CD14-positive monocyte (primary cell): ENCODE data around the gene TMEM187. TPM values are rescaled to one million over a fixed set of nuclear protein-coding genes. Genes with fewer than 3 reads are reported as not detected.
A peak's percentile ranks its signal among the peaks of the same experiment; 100 is the strongest.

Source experiments
- DNase-seq, 3 donors: peaks; one replicate each; pipeline ENCODE4 v3.0.0-alpha.2; 2011 to 2022
- H2AFZ ChIP-seq: 2 replicates; pipeline ENCODE4 v1.6.0; 2012; ENCODE audit warnings: mild to moderate bottlenecking, low read depth, low read length, inconsistent platforms; ENCODE audit not compliant: insufficient read depth, poor library complexity, severe bottlenecking
- H3K27ac ChIP-seq, 2 donors: 1 replicate in 1 of 2; 2 replicates in 1 of 2; pipeline ENCODE4 v1.5.1; 2012 to 2013; ENCODE audit warnings: low read length in 2 of 2, control low read depth in 1 of 2, inconsistent platforms in 1 of 2, low read depth in 1 of 2, mild to moderate bottlenecking in 1 of 2
- H3K27me3 ChIP-seq, 2 donors: one replicate each; pipeline versions ENCODE4 v1.6.0 to v1.6.1; 2011 to 2013; ENCODE audit warnings: low read length in 2 of 2; ENCODE audit not compliant: control insufficient read depth in 2 of 2, insufficient read depth in 2 of 2
- H3K36me3 ChIP-seq, 2 donors: replicated peaks in 1 of 2; 1 replicate in 1 of 2; 2 replicates in 1 of 2; pipeline versions ENCODE4 v1.5.1 to v1.6.1; 2012 to 2013; ENCODE audit warnings: low read length in 2 of 2, control low read depth in 1 of 2, inconsistent platforms in 1 of 2, mild to moderate bottlenecking in 1 of 2; ENCODE audit not compliant: insufficient read depth in 2 of 2, control insufficient read depth in 1 of 2
- H3K4me1 ChIP-seq, 2 donors: 1 replicate in 1 of 2; 2 replicates in 1 of 2; pipeline versions ENCODE4 v1.5.1 to v1.6.1; 2012 to 2013; ENCODE audit warnings: low read length in 2 of 2, control low read depth in 1 of 2, inconsistent platforms in 1 of 2, mild to moderate bottlenecking in 1 of 2, moderate library complexity in 1 of 2; ENCODE audit not compliant: insufficient read depth in 2 of 2, control insufficient read depth in 1 of 2
- H3K4me2 ChIP-seq: replicated peaks from 2 replicates; pipeline ENCODE3; 2012; ENCODE audit warnings: low read length, moderate library complexity, mild to moderate bottlenecking; ENCODE audit not compliant: poor library complexity, severe bottlenecking; ENCODE audit errors: extremely low read depth
- H3K4me3 ChIP-seq, 3 experiments: fragments of 200-600 bp in 1 of 3; sonication (generic) in 1 of 3; replicated peaks in 1 of 3; 1 replicate in 2 of 3; 2 replicates in 1 of 3; pipeline ENCODE4 v1.5.1; 2011 to 2013; ENCODE audit warnings: low read length in 3 of 3, mild to moderate bottlenecking in 3 of 3, control low read depth in 2 of 3, low read depth in 2 of 3, inconsistent platforms in 1 of 3, moderate library complexity in 1 of 3
- H3K79me2 ChIP-seq: 2 replicates; pipeline ENCODE4 v1.6.0; 2012; ENCODE audit warnings: mild to moderate bottlenecking, control low read depth, inconsistent platforms, low read length, moderate library complexity; ENCODE audit not compliant: insufficient read depth
- H3K9ac ChIP-seq: 2 replicates; pipeline ENCODE4 v1.6.0; 2017; ENCODE audit warnings: low read length, mild to moderate bottlenecking; ENCODE audit not compliant: insufficient read depth, poor library complexity, severe bottlenecking
- H3K9me3 ChIP-seq, 2 donors: replicated peaks in 1 of 2; 1 replicate in 1 of 2; 2 replicates in 1 of 2; pipeline versions ENCODE4 v1.5.1 to v1.6.1; 2012 to 2013; ENCODE audit warnings: low read length in 2 of 2, control low read depth in 1 of 2; ENCODE audit not compliant: control insufficient read depth in 1 of 2, insufficient read depth in 1 of 2
- H4K20me1 ChIP-seq: 2 replicates; pipeline ENCODE4 v1.6.0; 2012; ENCODE audit warnings: mild to moderate bottlenecking, low read length, control low read depth, moderate library complexity; ENCODE audit not compliant: insufficient read depth
- H3K27ac Mint-ChIP-seq, 7 donors: one replicate each; pipeline ENCODE4 v1.8.0; 2020; ENCODE audit warnings: mild to moderate bottlenecking in 7 of 7, mixed read lengths in 7 of 7, moderate library complexity in 6 of 7, inconsistent platforms in 2 of 7
- H3K27me3 Mint-ChIP-seq, 3 donors: one replicate each; pipeline ENCODE4 v1.8.0; 2021 to 2022; ENCODE audit warnings: low read depth in 3 of 3, mild to moderate bottlenecking in 3 of 3, mixed read lengths in 3 of 3, moderate library complexity in 3 of 3, inconsistent platforms in 1 of 3
- H3K36me3 Mint-ChIP-seq, 2 donors: one replicate each; pipeline ENCODE4 v1.8.0; 2020; ENCODE audit warnings: mixed read lengths in 2 of 2, inconsistent platforms in 1 of 2, mild to moderate bottlenecking in 1 of 2
- H3K4me1 Mint-ChIP-seq: one replicate; pipeline ENCODE4 v1.8.0; 2020; ENCODE audit warnings: mild to moderate bottlenecking, mixed read lengths
- H3K4me3 Mint-ChIP-seq, 2 donors: one replicate each; pipeline ENCODE4 v1.8.0; 2020; ENCODE audit warnings: mild to moderate bottlenecking in 2 of 2, mixed read lengths in 2 of 2, moderate library complexity in 1 of 2
- H3K9me3 Mint-ChIP-seq, 7 donors: one replicate each; pipeline ENCODE4 v1.8.0; 2020 to 2022; ENCODE audit warnings: mixed read lengths in 7 of 7, mild to moderate bottlenecking in 6 of 7, moderate library complexity in 6 of 7, inconsistent platforms in 2 of 7
- WGBS: methylation state at CpG from one replicate; pipeline ENCODE4 v1.1.5; 2013; ENCODE audit warnings: missing lambda C conversion rate; ENCODE audit not compliant: insufficient coverage; 5-methylcytosine and 5-hydroxymethylcytosine counted together
- intact Hi-C, 2 donors: fragments of 100-400 bp; cut with micrococcal nuclease; formaldehyde crosslinking; loops; one replicate each; pipeline versions ENCODE4 v1.15.0 to v1.15.1; 2023
- polyA plus RNA-seq, 3 donors: library from polyadenylated mRNA; depleted of rRNA in 1 of 3; unstranded in 2 of 3; stranded (reverse) in 1 of 3; fragments of 300-500 nt in 2 of 3; fragments of >200 nt in 1 of 3; fragmentation: Illumina TruSeq in 2 of 3; gene quantifications; 1 replicate in 2 of 3; 2 replicates in 1 of 3; pipeline ENCODE4 v1.2.3, GENCODE V29; 2012 to 2021
- TF ChIP-seq, protein P1 (sequence below): fragments of 200-600 bp; IDR thresholded peaks from one replicate; pipeline ENCODE4 v1.8.0; 2022; ENCODE audit warnings: antibody characterized with exemption, mild to moderate bottlenecking

TMEM187 gene
- polyA plus RNA-seq, 3 donors: 2.8 to 10.3 (median 4.9) TPM

DNA sequence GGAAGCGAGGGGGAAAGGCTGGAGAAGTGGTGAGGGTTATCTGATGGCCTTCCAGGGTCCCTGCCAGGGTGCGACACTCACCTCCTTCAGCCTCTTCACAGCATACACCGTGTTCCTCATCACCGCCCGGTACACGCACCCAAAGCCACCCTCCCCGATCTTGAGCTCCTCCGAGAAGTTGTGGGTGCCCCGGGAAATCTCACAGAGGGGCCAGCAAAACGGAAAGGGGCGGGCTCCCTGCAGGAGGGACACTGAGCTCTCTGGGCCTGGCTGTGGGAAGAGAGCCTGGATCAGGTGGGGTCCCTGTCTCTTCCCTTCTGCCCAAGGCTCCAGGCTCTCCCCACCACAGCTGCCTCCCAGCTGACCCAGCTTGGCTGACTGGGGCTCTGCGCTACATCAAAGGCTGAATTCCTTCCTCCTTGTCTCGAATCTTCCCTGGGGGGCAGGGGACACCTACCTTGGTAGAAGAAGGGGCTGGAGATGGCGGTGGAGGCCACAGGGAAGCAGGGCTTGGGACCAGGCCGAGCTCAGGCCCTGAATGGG lies 46.0 kb downstream of the TMEM187 start:
- H3K4me2 ChIP-seq: peak overlapping the region; percentile 83
- 0% methylated on average over 1 of the region's 15 CpGs for WGBS

DNA sequence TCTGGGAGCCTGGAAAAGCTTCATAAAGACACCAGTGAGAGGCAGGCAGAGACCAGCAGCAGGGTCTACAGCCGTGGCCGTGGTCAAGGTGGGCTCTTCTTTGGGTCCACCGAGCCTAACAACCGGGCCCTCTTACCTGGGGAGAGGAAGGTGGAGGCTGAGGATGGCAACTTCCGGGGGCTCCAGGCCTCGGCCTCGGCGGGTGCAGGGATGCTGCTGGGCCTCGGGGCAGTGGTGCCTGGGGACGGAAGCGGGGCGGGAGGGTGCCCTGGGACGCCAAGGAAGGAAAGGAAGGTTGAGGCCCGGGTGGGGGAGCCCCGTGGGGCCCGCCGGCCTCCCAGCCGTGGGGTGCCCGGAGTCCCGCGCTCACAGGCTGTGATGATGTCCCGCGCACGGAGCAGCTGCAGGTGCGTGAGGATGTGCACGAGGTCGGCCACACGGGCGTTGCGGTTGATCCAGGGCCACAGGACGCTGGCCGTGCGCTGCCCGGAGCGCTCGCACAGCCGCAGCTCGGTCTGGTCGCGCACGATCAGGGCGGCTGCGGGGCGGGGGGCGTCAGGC lies 46.6 kb downstream of the TMEM187 start:
- peaks cover 0 to 47% (median 0%) of the 10 kb centered on the region in 3 donors for H3K27me3 Mint-ChIP-seq
- H3K4me3 Mint-ChIP-seq: peak overlapping the region; percentile 86 to 94
- peaks cover 0 to 7% (median 0%) of the 10 kb centered on the region in 7 donors for H3K9me3 Mint-ChIP-seq
- peaks cover 33 to 36% of the 10 kb centered on the region in 2 donors for H3K36me3 ChIP-seq
- peak overlapping the region; percentile 61 to 79 (median 69) for H3K4me3 ChIP-seq
- DNase-seq: no peak
- H3K4me1 Mint-ChIP-seq: peaks cover 32% of the 10 kb centered on the region
- WGBS: under 1% methylated on average over 41 of the region's 45 CpGs
- TF ChIP-seq, protein P1, sequence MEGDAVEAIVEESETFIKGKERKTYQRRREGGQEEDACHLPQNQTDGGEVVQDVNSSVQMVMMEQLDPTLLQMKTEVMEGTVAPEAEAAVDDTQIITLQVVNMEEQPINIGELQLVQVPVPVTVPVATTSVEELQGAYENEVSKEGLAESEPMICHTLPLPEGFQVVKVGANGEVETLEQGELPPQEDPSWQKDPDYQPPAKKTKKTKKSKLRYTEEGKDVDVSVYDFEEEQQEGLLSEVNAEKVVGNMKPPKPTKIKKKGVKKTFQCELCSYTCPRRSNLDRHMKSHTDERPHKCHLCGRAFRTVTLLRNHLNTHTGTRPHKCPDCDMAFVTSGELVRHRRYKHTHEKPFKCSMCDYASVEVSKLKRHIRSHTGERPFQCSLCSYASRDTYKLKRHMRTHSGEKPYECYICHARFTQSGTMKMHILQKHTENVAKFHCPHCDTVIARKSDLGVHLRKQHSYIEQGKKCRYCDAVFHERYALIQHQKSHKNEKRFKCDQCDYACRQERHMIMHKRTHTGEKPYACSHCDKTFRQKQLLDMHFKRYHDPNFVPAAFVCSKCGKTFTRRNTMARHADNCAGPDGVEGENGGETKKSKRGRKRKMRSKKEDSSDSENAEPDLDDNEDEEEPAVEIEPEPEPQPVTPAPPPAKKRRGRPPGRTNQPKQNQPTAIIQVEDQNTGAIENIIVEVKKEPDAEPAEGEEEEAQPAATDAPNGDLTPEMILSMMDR: no peak
- H3K4me1 ChIP-seq: peaks cover 28 to 33% of the 10 kb centered on the region in 2 donors
- peaks cover 0 to 2% of the 10 kb centered on the region in 2 donors for H3K27me3 ChIP-seq
- intact Hi-C loops: loop anchor here in 1 of 2 donors (10.0 kb wide), 1 partner anchor 76 kb away; the partner anchor contains the start of gene MECP2
- peak overlapping the region; percentile 69 to 93 for H3K27ac ChIP-seq
- H4K20me1 ChIP-seq: peaks cover 54% of the 10 kb centered on the region
- peaks cover 21 to 39% of the 10 kb centered on the region in 2 donors for H3K36me3 Mint-ChIP-seq
- H3K9me3 ChIP-seq: peaks cover 0 to 5% of the 10 kb centered on the region in 2 donors
- peak overlapping the region; percentile 90 to 97 (median 92) for H3K27ac Mint-ChIP-seq
- H2AFZ ChIP-seq: no peak overlapping the region
- H3K79me2 ChIP-seq: peaks cover 47% of the 10 kb centered on the region
- H3K4me2 ChIP-seq: peak overlapping the region; percentile 83
- H3K9ac ChIP-seq: peak overlapping the region; percentile 96

More for the DNA sequence above, 46.0 kb downstream of the TMEM187 start:
- Histone ChIP-seq H3K79me2 (peaks cover 47% of the 10 kb centered on the region), H3K27ac (peak overlapping the region; percentile 69 to 93), H3K27me3 (peaks cover 0 to 2% of the 10 kb centered on the region in 2 donors), H4K20me1 (peaks cover 58% of the 10 kb centered on the region), H3K9me3 (peaks cover 0 to 5% of the 10 kb centered on the region in 2 donors), H3K4me3 (peak overlapping the region; percentile 61 to 79 (median 69)), H3K4me1 (peaks cover 31 to 39% of the 10 kb centered on the region in 2 donors), H3K36me3 (peaks cover 36 to 37% of the 10 kb centered on the region in 2 donors), H2AFZ (no peak overlapping the region), H3K9ac (peak overlapping the region; percentile 96)
- Mint-ChIP-seq H3K4me3 (peak overlapping the region; percentile 86 to 94), H3K27ac (peak overlapping the region; percentile 90 to 97 (median 92)), H3K4me1 (peaks cover 33% of the 10 kb centered on the region), H3K9me3 (peaks cover 0 to 7% (median 0%) of the 10 kb centered on the region in 7 donors), H3K36me3 (peaks cover 21 to 40% of the 10 kb centered on the region in 2 donors), H3K27me3 (peaks cover 0 to 44% (median 0%) of the 10 kb centered on the region in 3 donors)
- TF ChIP-seq, protein P1: no peak
- no peak for DNase-seq
- intact Hi-C loops: loop anchor here in 1 of 2 donors (10.0 kb wide), 1 partner anchor 76 kb away; the partner anchor contains the start of gene MECP2
